Ishikawa (cell line): ENCODE measurements around the gene SLC9A9.

Experiments used
- CEBPB ChIP-seq: IDR thresholded peaks from 2 replicates; pipeline ENCODE4 v1.6.1; 2012
- CREB1 ChIP-seq: IDR thresholded peaks from 2 replicates; pipeline ENCODE4 v1.6.1; 2012; ENCODE audit warnings: low read depth
- EGR1 ChIP-seq: IDR thresholded peaks from 2 replicates; pipeline ENCODE4 v1.6.1; 2012
- EP300 ChIP-seq: IDR thresholded peaks from 2 replicates; pipeline ENCODE4 v1.6.1; 2012; ENCODE audit warnings: borderline replicate concordance
- FOXM1 ChIP-seq: IDR thresholded peaks from 2 replicates; pipeline ENCODE4 v1.6.1; 2012; ENCODE audit warnings: low read depth, borderline replicate concordance
- MAX ChIP-seq: IDR thresholded peaks from 2 replicates; pipeline ENCODE4 v1.6.1; 2012
- NFIC ChIP-seq: IDR thresholded peaks from 2 replicates; pipeline ENCODE4 v1.6.1; 2012
- RAD21 ChIP-seq: IDR thresholded peaks from 2 replicates; pipeline ENCODE4 v1.6.1; 2012; ENCODE audit warnings: low read depth
- REST ChIP-seq: IDR thresholded peaks from 2 replicates; pipeline ENCODE4 v1.6.1; 2012; ENCODE audit warnings: low read depth, mild to moderate bottlenecking
- TAF1 ChIP-seq: IDR thresholded peaks from 2 replicates; pipeline ENCODE4 v1.6.1; 2012; ENCODE audit warnings: low read depth, mild to moderate bottlenecking
- TCF12 ChIP-seq: IDR thresholded peaks from 2 replicates; pipeline ENCODE4 v1.6.1; 2012; ENCODE audit warnings: low read depth
- TEAD4 ChIP-seq: IDR thresholded peaks from 2 replicates; pipeline ENCODE4 v1.6.1; 2012
- USF1 ChIP-seq: IDR thresholded peaks from 2 replicates; pipeline ENCODE4 v1.6.1; 2012
- YY1 ChIP-seq: IDR thresholded peaks from 2 replicates; pipeline ENCODE4 v1.6.1; 2012; ENCODE audit warnings: low read depth
- ZBTB7A ChIP-seq: IDR thresholded peaks from 2 replicates; pipeline ENCODE4 v1.6.1; 2012; ENCODE audit warnings: low read depth

The SLC9A9 gene

GRCh38 chr3:143814443-143814889, 33.8 kb downstream of the SLC9A9 start:
- no peak for TF ChIP-seq ZBTB7A
- TF ChIP-seq REST, result no peak
- TF ChIP-seq YY1, result no peak
- TF ChIP-seq NFIC, result no peak
- no peak for TF ChIP-seq MAX
- TF ChIP-seq TCF12, result no peak
- no peak for TF ChIP-seq CEBPB
- no peak for TF ChIP-seq CREB1
- TF ChIP-seq EP300, result no peak
- no peak for TF ChIP-seq FOXM1
- TF ChIP-seq USF1, result no peak
- TF ChIP-seq RAD21, result no peak
- no peak for TF ChIP-seq TAF1
- TF ChIP-seq TEAD4, result no peak
- TF ChIP-seq EGR1, result no peak

- no peak for TF ChIP-seq MAX
- TF ChIP-seq CREB1, result no peak
- TF ChIP-seq RAD21, result no peak
- TF ChIP-seq YY1, result no peak
- no peak for TF ChIP-seq REST
Measured at GRCh38 chr3:143812481-143812880, 35.8 kb downstream of the SLC9A9 start.

GRCh38 chr3:143811602-143812001, 36.7 kb downstream of the SLC9A9 start:
- TF ChIP-seq ZBTB7A, result no peak
- no peak for TF ChIP-seq TCF12
- no peak for TF ChIP-seq REST
- TF ChIP-seq EGR1, result no peak
- TF ChIP-seq MAX, result no peak
- no peak for TF ChIP-seq CEBPB
- TF ChIP-seq USF1, result no peak
- no peak for TF ChIP-seq RAD21
- TF ChIP-seq TAF1, result no peak
- no peak for TF ChIP-seq CREB1
- no peak for TF ChIP-seq FOXM1
- TF ChIP-seq YY1, result no peak

GRCh38 chr3:143810953-143811265, 37.4 kb downstream of the SLC9A9 start:
- TF ChIP-seq YY1, result no peak
- TF ChIP-seq MAX, result no peak
- TF ChIP-seq FOXM1, result no peak
- no peak for TF ChIP-seq CEBPB
- no peak for TF ChIP-seq TAF1
- TF ChIP-seq CREB1, result no peak
- TF ChIP-seq EP300, result no peak
- no peak for TF ChIP-seq REST
- no peak for TF ChIP-seq TEAD4
- TF ChIP-seq RAD21, result no peak
- no peak for TF ChIP-seq TCF12
- no peak for TF ChIP-seq ZBTB7A
